ENCODE results near the gene KIF3A.

Gene KIF3A

DNA sequence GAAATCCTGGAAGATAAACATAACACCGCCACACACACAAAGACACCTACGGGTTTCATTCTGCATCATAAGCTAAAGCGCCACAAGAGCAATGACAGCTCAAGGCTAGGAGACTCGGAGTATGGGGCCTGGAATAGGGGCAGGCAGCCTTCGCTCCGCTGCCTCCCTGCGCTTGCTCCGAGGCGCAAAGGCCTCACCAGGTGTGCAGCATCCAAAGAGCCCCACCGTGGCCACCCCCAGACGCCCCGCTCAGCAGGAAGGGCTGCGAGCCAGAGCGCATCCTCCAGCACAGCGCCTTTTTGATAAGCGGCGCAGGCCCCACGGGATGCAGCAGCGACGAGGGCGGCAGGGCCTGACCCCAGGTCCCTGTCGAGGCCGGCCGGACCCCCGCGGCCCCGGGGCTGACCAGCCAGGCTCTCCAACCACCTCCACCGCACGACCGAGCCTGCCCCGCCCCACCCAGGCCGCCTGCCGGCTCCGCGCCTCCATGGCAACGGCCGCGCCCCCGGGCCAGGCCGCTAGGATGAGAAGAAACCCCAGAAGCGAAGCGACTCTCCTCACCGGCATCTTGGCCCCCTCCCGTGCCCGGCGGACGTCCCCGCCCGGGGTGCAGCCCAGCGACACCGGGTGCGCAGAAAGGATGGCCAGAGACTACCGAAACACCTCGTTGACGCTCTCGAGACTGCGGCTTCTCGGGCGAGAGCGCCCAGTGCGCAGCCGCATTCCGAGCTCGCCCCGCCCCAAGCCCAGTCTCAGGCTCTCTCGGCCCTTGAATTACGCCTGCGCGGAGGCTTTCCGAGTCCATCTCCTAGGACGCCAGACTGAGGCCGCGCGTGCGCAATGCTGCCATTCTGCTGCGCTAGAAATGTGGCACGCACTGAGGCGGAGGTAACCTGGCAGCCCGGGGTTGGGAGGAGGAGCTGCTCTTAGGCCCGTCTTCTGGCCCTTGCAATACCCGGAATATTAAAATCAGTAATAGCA lies at the start of gene KIF3A:
TSS of gene KIF3A (minus strand) at position 694 of the 981 bp plus-strand sequence. CDS start at position 567, 127 bp downstream.
- DNase-seq (ENCODE audit: low read depth): peak; percentile 70
- peak within 1 kb of the TSS; percentile 91 for H3K4me3 ChIP-seq (ENCODE audit: low read depth, low read length)

DNA sequence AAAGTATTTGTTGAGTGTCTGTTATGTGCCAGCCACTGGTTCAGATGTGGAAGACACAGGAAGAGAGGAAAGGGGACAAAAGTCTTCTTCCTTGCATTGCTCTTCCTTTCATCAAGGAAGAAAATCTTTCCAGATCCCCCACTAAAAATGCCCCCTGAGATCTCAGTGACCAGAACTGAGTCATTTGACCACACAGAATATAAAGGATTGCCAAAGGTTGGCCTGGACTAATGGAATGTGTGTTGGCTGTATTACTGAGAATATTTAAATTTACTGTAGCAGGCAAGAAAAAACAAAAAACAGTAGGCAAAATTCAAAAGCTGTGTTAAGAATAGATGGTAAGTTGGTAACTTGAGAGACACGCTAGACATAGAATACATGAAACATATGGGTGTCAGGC lies 49.7 kb upstream of the KIF3A start:
- DNase-seq (ENCODE audit: low read depth): no peak
- no peak overlapping the region for H3K4me3 ChIP-seq (ENCODE audit: low read depth, low read length)

DNA sequence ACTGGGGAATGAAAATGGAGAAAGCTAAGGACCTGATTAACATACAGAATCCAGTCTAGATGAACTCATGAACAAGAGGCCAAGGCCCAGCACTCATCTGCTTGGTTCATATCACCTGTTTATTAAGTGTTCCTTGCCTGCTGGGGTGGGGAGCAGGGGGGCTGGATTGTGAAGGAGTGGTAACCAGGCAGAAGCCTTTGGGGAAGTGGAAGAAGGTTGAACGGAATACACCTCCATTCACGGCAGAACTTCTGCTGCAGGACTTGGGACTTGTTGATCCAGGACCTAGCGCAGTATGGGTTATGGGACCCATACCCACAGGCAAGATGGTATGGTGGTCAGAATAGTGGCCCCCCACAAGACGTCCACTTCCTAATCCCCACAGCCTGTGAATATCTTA lies 48.5 kb upstream of the KIF3A start:
- H3K4me3 ChIP-seq (ENCODE audit: low read depth, low read length): no peak overlapping the region
- DNase-seq (ENCODE audit: low read depth): no peak

DNA sequence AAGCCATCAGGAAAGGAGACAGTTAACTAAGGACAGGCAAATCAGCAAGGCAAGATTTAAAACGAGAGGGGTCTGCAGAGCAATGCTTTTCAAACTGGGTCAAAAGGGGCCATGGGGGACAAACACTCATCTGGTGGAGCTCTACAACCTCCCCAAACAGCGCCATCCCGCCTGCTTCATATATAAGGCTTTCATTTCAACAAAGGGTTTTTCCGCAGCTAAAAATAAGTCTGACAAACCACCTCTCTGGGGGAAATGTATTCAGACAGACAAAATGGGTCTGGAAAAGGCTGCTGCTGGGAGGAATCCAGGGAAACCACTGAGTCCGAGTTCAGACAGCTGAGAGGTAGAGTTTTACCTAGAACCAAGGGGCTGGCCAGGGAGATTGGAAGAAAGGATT lies 48.0 kb upstream of the KIF3A start:
- H3K4me3 ChIP-seq (ENCODE audit: low read depth, low read length): no peak overlapping the region
- no peak for DNase-seq (ENCODE audit: low read depth)

DNA sequence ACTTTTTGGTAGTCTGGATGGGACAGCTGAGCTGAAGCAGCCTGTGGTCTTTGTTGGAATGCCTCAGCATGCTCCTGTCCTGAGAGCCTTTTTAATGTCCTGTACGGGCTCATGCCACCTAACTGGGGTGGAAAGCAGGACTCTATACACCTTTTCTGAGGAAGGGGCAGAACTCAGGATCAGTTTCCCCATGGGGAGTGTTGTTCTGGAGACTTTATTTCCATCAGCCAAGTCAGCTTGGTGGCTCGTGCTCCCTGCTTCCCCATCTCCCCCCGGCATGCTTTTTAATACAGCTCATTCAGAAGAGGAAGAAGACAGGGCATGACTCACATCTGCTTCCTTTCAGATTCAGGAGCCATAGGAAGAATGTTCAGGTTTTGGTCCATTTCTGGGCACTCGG lies 44.8 kb upstream of the KIF3A start:
- DNase-seq (ENCODE audit: low read depth): no peak

DNA sequence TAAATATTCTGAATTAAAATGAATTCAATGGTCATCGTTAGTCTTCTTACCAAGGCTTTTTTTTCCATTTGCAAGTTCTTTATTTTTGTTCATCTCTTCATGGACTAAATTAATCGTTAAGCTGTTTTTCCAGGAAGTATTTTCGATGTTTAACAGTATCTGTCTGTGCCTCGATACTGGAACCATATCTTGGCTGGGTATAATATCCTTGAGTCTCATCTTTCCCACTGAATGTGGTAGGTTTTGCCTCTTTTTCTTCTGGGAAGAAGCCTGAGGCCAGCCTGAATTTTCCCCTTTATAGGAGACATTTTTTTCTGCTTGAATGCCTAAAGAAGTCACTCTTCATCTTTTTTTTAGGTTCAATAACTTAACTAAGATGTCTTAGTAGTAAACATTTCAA lies 43.7 kb upstream of the KIF3A start:
- no peak overlapping the region for H3K4me3 ChIP-seq (ENCODE audit: low read depth, low read length)
- no peak for DNase-seq (ENCODE audit: low read depth)

More for the DNA sequence above, 44.8 kb upstream of the KIF3A start:
- H3K4me3 ChIP-seq (ENCODE audit: low read depth, low read length): no peak overlapping the region

DNA sequence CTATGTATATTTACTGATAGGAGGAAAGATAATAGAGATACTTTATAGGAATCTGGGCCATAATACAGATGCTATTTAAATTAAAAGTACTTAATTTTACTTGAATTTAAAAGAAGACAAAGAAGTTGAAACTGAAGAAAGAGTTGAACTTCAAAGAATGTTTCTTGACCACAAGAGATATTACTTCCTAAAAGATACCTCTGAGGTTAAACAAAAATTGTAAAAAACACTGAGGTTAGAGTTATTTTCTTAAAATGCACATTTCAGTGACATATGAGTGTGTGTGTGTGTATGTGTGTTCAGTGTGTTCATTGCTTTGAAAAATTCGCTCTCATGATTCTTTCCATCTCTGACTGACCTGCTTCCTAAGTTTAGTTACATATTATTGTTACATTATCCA lies 43.2 kb upstream of the KIF3A start:
- DNase-seq (ENCODE audit: low read depth): no peak
- no peak overlapping the region for H3K4me3 ChIP-seq (ENCODE audit: low read depth, low read length)

DNA sequence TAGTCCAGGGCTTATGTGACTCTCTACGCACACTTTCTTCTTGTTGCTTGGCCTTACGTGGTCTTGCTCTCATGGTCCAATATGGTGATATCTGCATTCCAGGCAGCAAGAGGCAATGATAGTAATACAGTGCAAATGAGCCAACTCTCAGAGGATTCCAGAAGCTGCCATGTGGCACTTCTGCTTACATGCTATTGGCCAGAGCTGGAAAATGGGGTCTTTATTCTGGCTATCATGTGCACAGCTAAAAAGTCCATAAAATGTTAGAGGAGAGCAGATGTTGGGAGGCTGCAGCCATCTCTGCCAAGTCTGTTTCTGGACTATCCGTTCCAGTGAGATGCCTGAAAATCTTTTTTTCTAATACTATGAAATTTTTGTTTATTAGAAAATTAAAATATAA lies 42.6 kb upstream of the KIF3A start:
- H3K4me3 ChIP-seq (ENCODE audit: low read depth, low read length): no peak overlapping the region
- DNase-seq (ENCODE audit: low read depth): no peak

DNA sequence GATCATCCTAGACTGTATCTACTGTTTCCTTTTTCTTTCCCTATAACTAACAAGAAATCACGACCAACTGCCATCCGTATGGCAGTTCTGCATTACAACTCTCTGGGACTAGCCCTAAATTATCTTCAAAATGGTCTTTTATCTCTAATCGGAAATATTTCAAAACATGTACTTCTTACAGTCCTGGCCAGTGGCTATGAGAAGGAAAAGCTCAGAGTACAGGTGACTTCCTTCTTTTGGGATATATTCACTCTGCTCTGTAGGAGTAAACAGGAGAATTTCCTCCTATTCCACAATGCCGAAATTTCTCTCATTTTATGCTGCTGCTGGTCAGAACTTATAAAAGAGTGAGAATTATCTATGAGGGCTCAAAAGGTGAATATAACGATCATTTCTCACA lies 41.5 kb upstream of the KIF3A start:
- H3K4me3 ChIP-seq (ENCODE audit: low read depth, low read length): no peak overlapping the region
- DNase-seq (ENCODE audit: low read depth): no peak

DNA sequence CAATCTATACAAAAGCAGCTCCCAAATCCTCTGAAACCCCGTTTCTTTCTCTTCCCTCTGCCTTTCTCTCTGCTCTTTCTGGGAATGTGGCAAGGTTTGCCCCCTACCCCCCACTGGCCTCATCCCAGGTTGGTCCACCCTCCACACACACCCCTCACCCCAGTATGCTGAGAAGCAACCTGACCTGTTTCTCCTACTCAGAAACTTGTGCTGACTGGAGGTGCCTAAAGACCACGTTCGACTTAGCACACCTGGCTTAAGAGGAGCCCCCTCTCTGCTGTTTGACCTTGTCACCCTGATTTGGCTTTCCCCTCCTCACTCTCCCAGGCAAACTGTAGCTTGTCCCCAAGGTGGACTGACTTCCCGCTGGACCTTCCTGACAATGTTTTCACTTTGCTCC lies 40.8 kb upstream of the KIF3A start:
- H3K4me3 ChIP-seq (ENCODE audit: low read depth, low read length): peak overlapping the region; percentile 74
- no peak for DNase-seq (ENCODE audit: low read depth)

DNA sequence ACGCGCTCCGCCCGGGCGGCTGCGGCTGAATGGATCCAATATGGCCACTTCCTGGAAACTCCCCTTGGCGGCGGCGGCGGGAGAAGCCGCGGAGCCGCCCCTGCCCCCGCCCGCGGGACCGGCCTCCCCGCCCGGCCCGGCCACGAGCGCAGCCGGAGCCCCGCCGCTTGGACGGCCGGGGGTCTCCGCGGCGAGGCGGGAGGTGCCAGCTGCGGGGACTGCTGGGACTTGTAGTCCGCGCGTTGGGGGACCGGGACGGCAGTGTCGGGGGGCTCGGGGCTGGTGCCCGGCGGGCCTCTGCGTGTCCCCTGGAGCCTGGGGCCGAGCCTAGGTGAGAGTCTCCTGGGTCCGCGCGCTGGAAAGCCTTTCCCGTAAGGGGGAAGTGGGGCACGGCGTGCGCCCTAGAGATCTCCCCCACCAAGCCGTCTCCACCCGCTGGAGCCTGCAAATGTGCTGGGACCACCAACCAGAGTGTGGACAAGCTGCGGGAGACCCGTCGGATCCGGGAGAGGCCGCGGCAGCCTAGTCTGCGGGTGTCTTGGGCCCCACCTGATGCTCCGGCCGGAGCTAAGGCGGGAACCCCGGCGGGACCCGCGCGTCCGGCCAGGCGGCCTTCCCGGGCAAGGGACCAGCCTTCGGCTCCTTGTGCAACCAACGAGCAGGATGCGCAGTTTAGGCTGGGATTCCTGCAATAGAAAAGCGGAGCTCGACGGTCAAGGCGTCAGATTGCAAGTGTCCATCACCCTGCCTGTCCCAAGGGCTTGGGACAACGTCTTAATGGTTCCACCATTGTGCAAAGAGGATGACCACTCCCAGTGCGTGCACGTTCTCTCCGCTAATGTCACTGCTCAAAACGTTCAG lies 40.1 kb upstream of the KIF3A start, which contains the start of gene SEPTIN8:
TSS of gene SEPTIN8 (minus strand) at position 31 of the 861 bp plus-strand sequence. CDS start 102 bp downstream, outside the sequence.
- DNase-seq (ENCODE audit: low read depth): no peak
- peak within 1 kb of the TSS; percentile 74 for H3K4me3 ChIP-seq (ENCODE audit: low read depth, low read length)

DNA sequence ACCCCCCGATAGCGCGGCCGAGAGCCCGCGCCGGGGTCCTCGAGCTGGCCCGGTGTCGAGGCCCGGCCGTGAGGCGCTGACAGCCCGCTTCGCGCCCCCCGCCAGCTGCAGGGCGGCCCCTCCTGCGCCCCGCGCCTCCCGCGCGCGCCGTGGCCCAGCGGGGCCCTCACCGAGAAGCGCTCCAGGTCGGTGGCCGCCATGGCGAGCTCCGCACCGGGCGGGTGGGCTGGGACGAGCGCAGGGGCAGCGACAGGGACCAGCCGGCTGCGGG lies 39.5 kb upstream of the KIF3A start:
- peak overlapping the region; percentile 74 for H3K4me3 ChIP-seq (ENCODE audit: low read depth, low read length)
- DNase-seq (ENCODE audit: low read depth): no peak

DNA sequence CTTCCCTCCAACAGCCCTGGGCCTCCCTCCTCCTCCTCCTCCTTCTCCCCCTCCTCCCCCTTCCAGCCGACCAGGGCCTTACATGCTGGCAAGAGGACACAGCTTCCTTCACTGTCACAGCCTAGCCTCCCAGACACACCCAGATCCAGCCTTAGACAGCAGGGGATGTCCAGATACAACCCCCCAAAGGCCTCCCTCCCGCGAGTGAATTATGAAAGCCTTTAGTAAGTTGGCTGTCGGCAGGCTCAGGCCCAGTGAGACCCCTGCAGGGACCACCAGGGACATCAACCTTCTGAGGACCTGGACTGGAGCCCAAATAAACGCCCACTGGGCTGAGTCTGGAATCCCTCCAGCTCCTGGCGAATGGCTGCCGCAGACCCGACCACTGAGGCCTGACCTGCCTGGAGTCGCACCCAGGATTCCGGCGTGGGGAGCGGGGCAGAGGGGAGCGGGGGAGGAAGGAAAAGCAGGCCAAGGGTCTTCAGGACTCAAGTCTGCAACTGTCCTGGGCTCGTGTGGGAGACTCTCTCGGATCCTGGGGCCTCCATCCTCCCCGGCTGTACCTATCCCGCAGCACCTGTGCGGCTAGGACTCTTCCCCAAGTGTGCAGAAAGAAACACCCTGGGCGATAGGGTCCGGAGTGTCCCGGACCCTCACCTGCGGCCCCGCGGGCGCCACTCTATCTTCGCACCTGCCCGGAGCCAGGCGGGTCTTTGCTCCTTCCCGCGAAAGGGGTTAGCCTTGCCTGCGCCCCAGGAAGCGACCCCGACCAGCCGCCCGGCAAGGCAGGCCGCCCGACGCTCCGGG lies 39.0 kb upstream of the KIF3A start:
- DNase-seq (ENCODE audit: low read depth): no peak

DNA sequence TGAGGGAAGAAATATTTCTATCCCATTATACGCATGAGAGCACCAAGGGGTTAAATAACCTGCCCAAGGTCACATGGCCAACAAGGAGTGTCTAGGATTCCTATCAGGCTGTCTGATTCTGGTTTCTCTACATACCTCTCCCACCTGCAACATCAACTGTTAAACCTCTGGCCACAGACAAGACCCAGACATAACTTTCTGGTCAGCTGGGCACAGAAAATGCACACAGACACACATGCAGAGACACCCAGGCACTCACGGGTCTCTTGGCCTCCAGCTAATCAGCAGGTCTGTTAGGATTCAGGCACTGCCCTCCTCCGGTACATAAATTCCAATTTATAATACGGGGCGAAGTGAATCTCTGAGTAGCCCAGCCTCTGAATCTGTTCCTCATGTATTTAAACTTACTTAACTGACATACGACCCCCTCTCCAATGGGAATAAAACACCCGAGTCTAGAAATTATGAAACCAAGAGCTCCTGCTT lies 38.2 kb upstream of the KIF3A start:
- peak overlapping the region; percentile 74 for H3K4me3 ChIP-seq (ENCODE audit: low read depth, low read length)
- DNase-seq (ENCODE audit: low read depth): no peak

More for the DNA sequence above, 39.0 kb upstream of the KIF3A start:
- peak overlapping the region; percentile 74 for H3K4me3 ChIP-seq (ENCODE audit: low read depth, low read length)

DNA sequence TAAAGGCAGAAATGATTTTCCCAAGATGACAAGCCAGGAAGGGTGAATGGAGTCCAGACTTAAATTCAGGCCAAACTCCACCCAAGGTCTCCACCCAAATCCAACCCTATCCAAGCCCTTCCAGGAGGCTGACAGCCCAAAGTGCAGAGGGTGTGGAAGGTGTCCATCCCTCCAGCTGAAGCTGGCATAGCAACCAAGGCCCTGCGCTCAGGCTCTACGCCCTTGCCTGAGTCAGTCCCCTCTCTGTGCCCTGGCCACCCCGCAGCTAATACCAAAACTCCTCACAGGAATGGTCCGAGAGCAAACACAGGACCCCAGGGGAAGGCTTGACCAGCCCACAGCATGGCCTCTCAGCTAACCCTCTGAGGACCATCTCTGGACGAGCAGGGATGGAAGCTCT lies 37.5 kb upstream of the KIF3A start:
- DNase-seq (ENCODE audit: low read depth): no peak
- no peak overlapping the region for H3K4me3 ChIP-seq (ENCODE audit: low read depth, low read length)

DNA sequence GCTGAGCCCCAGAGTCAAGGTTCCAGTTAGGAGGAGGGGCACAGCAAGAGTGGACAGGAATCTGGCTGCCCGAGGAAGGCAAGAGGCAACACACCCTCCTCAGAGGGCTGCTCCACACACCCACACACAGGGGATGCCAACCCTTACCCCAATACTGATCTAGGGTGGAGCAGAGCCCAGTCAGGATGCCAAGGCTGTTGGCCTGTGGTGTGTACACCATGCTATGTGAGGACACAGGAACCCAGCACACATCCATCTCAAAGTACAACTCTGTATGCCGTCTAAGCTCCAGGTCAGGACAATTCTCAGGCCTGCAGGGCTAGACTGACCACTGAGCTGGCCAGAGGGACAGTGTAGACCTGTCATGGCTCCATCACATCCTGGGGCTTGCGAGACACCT lies 37.1 kb upstream of the KIF3A start:
- no peak overlapping the region for H3K4me3 ChIP-seq (ENCODE audit: low read depth, low read length)
- no peak for DNase-seq (ENCODE audit: low read depth)

DNA sequence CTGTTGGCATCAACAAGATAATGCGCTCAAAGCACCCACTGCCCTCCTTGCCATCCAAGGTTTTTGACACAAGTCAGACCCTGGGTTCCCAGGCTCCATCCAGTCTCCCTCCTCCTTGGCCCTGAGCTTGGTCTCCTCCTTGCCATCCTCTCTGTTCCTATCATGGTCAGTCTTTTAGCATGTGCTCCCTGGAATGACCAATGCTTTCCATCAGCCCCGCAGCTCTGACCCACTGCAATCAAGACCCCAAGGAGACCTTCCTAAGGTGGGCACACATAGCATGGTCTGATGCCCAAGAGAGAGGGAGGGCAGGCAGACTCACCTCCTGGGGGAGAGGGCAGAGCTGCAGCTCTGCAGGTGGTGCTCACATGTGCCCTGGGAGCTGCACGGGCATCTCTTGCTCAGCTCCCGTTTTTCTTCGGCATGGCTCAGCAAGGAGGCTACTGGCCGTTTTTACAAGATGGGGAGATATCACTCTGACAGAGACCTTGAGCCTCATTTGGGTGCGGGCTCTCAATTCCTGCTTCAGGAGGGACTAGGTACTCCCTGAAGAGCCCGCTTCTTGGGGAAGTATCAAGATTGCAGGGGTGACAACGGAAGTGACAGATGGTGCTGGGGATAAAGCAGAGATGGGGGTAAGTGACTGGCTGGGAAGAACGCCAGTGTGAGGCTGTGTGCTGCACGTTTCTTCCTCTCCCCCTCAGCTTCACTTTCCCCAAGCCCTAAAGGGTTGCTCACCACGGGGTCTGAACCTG lies 36.4 kb upstream of the KIF3A start:
- no peak overlapping the region for H3K4me3 ChIP-seq (ENCODE audit: low read depth, low read length)
- no peak for DNase-seq (ENCODE audit: low read depth)

DNA sequence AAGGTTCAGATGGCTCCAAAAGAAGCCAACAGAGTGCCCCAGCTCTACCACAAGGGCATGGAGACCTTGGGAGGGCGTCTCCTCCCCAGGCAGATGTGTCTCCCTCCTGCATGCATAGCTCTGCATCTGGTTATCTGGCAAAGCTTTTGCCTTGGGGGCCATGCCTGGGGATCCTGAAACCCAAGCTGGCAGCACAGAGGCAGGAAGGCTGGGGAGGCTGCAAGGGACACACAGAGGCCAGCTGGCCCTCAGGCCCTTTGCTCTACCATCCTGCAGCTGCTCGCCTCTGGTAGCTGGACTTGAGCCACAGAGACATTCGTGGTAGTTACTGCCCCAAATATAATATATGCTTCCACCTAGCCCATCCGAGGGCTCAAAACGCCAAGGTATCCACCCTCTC lies 35.8 kb upstream of the KIF3A start:
- no peak overlapping the region for H3K4me3 ChIP-seq (ENCODE audit: low read depth, low read length)
- no peak for DNase-seq (ENCODE audit: low read depth)

Data from skeletal muscle cell (primary cell).